T-helper 22 cell (primary cell): ENCODE data around the gene MRPL11.

ENCODE experiments used
- DNase-seq: peaks from one replicate; pipeline ENCODE4 v3.0.0-alpha.2; 2020; ENCODE audit warnings: low read depth

The MRPL11 gene

GRCh38 chr11:66388780-66389386 is 49.8 kb downstream of the MRPL11 start:
- DNase-seq, result peak; percentile 23

- peak; percentile 41 for DNase-seq
Measured at GRCh38 chr11:66386171-66387069, 52.2 kb downstream of the MRPL11 start.
